Subcutaneous abdominal adipose tissue (tissue), 5 donors: ENCODE measurements around the gene FARS2.

ENCODE experiments used
- H3K27ac ChIP-seq: one replicate; pipeline ENCODE4 v1.7.0; 2013; ENCODE audit warnings: low read depth, mild to moderate bottlenecking, inconsistent platforms, low read length, moderate library complexity
- H3K27me3 ChIP-seq, 5 donors: one replicate each; pipeline ENCODE4 v1.7.0; 2013; ENCODE audit warnings: low read length in 5 of 5, inconsistent platforms in 1 of 5; ENCODE audit not compliant: control insufficient read depth in 5 of 5, insufficient read depth in 4 of 5
- H3K36me3 ChIP-seq, 5 donors: one replicate each; pipeline ENCODE4 v1.7.0; 2013; ENCODE audit warnings: low read length in 5 of 5; ENCODE audit not compliant: control insufficient read depth in 5 of 5, insufficient read depth in 5 of 5
- H3K4me1 ChIP-seq, 5 donors: one replicate each; pipeline ENCODE4 v1.7.0; 2013; ENCODE audit warnings: low read length in 5 of 5, mild to moderate bottlenecking in 3 of 5, moderate library complexity in 1 of 5; ENCODE audit not compliant: control insufficient read depth in 5 of 5, insufficient read depth in 5 of 5
- H3K4me3 ChIP-seq, 5 donors: one replicate each; pipeline ENCODE4 v1.7.0; 2013; ENCODE audit warnings: low read length in 5 of 5, low read depth in 1 of 5
- H3K9ac ChIP-seq, 5 donors: one replicate each; pipeline ENCODE4 v1.7.0; 2013; ENCODE audit warnings: low read length in 5 of 5, mild to moderate bottlenecking in 4 of 5, moderate library complexity in 3 of 5
- H3K9me3 ChIP-seq, 5 donors: one replicate each; pipeline ENCODE4 v1.7.0; 2013; ENCODE audit warnings: low read length in 5 of 5; ENCODE audit not compliant: control insufficient read depth in 5 of 5
- donor health status: healthy.
- donor health status: healthy.
- donor health status: healthy.
- donor health status: healthy.
- donor health status: healthy.

FARS2 gene

DNA sequence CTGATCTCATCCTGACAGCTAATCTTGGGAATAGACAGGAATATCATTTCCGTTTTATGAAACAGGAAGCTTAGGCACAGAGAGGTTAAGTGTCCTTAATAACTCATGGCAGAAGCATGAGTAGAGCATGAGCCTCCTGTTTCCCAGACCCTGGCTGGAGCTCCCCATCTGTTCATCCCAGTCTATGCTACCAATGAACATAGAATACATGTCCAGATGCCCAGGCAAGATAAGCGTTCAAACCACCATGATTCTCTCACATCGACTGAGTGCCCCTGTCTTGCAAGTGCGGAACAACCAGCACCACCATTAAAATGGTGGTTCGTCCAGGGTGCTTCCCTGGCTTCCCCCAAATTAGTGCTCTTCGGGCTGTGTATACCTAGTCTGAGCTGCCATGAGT, 217.1 kb downstream of the FARS2 start:
- Histone ChIP-seq H3K36me3 (no peaks in the 10 kb centered on the region), H3K4me3 (no peak overlapping the region), H3K4me1 (peaks cover 0 to 8% (median 6%) of the 10 kb centered on the region in 5 donors), H3K27me3 (no peaks in the 10 kb centered on the region), H3K9me3 (no peaks in the 10 kb centered on the region), H3K9ac (no peak overlapping the region), H3K27ac (no peak overlapping the region)

DNA sequence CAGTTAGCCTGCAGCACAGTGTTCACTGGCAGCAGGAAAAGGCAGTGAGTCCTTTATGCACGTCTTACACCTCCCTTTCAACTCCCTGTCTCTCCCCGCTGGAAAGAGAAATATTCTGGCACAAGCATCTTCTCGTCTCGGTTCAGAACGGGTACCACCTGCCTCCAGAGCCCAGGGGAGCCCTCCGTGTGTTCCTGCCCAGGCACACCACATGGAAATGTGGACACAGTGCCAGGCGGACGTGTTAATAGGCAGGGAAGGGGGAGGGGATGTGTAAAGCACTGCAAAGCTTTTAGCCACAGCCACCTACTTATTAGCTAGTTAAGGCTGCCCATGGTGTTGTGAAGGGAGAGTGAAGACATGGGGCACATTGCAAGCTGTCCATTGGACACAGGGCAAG, 219.7 kb downstream of the FARS2 start:
- no peak overlapping the region for H3K9ac ChIP-seq
- no peaks in the 10 kb centered on the region for H3K27me3 ChIP-seq
- H3K36me3 ChIP-seq = no peaks in the 10 kb centered on the region
- H3K4me3 ChIP-seq = peak overlapping the region in 4 of 5 donors; percentile 6 to 50 (median 41)
- H3K9me3 ChIP-seq = no peaks in the 10 kb centered on the region
- H3K4me1 ChIP-seq = peaks cover 0 to 8% (median 6%) of the 10 kb centered on the region in 5 donors
- no peak overlapping the region for H3K27ac ChIP-seq

DNA sequence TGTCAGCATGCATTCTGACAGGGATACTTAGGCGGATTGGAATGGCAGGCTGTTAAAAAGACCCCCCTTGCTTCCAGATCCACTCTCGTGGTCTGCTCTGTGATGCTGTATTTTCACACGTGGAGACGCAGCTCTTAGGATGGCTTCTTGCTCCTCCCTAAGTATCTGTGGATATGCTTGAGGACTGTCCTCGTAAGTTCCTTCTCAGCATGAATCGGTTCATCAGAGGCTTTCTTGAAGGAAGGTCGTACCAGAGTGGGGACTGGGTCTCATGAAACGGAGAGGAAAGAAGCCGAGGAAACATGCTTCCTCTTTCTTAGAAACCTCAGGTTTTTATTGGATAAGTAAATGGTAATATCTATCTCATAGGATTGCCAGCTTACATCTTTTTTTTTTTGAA, 220.4 kb downstream of the FARS2 start:
- no peak overlapping the region for H3K27ac ChIP-seq
- H3K9me3 ChIP-seq = no peaks in the 10 kb centered on the region
- H3K9ac ChIP-seq = no peak overlapping the region
- H3K4me1 ChIP-seq = peaks cover 0 to 8% (median 6%) of the 10 kb centered on the region in 5 donors
- no peaks in the 10 kb centered on the region for H3K36me3 ChIP-seq
- no peaks in the 10 kb centered on the region for H3K27me3 ChIP-seq
- H3K4me3 ChIP-seq = no peak overlapping the region

DNA sequence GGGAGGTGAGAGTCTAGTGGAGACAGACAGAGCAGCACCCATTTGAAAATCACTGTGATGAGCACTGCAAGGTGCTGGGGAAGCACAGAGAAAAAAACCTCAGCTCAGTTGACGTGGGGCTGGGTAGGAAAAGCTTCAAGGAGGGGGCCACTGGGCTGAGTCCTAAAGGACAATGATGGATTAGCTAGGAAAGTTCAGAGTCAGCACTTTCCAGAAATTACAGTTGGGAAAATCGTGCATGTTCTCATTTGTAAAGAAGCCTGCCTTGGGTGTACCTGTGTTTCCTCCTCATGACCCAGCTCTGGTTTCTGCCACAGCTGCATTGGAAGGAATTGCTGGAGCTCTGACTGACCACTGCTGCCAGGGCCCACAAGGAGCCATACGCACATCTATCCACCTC, 221.3 kb downstream of the FARS2 start:
- no peak overlapping the region for H3K9ac ChIP-seq
- H3K36me3 ChIP-seq = peaks cover 0 to 8% (median 5%) of the 10 kb centered on the region in 5 donors
- H3K9me3 ChIP-seq = no peaks in the 10 kb centered on the region
- H3K4me1 ChIP-seq = peaks cover 0 to 8% (median 6%) of the 10 kb centered on the region in 5 donors
- H3K27ac ChIP-seq = no peak overlapping the region
- no peaks in the 10 kb centered on the region for H3K27me3 ChIP-seq
- no peak overlapping the region for H3K4me3 ChIP-seq

DNA sequence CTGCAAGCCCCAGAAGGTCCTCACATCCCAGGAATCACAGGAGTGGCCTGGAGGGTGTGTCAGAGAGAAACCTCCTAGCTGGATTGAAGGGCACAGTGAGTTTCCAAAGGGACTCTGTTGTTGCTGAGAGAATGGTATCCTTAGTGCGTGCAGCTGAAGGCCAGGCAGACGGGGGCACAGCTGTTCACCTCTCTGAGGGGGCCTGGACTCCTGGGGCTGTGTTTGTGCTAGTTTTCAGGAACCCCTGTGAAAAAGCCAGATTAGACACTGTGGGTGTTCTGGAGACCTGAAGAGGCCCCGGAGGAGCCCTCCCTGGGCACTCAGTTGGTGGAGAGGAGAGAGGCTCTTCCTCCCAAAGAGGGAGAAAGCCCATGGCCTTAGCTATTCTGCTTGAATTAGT, 223.4 kb downstream of the FARS2 start:
- no peaks in the 10 kb centered on the region for H3K9me3 ChIP-seq
- peaks cover 0 to 11% (median 5%) of the 10 kb centered on the region in 5 donors for H3K36me3 ChIP-seq
- no peak overlapping the region for H3K4me3 ChIP-seq
- no peak overlapping the region for H3K9ac ChIP-seq
- H3K27ac ChIP-seq = no peak overlapping the region
- peaks cover 0 to 8% (median 6%) of the 10 kb centered on the region in 5 donors for H3K4me1 ChIP-seq
- H3K27me3 ChIP-seq = no peaks in the 10 kb centered on the region

DNA sequence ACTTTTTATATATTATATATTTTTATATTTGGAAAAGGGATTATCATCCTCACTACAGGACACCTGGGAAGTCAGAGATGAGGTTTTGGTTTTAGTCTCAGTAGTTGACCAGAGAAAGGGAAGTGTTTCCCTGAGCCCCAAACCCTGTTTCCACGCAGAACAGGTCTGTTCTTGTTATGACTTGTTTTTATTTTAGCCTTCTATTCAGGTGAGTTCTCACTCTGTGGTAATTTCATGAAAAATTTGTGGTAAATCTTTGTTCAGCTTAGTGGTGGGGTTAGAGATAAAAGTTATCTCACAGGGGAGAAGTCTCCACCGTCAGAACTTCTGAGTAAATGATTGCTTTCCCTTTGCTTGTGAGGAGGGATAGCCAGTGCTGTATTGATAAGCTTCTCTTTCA, 224.9 kb downstream of the FARS2 start:
- Histone ChIP-seq H3K9ac (no peak overlapping the region), H3K27me3 (no peaks in the 10 kb centered on the region), H3K4me1 (peaks cover 0 to 1% (median 0%) of the 10 kb centered on the region in 5 donors), H3K9me3 (no peaks in the 10 kb centered on the region), H3K27ac (no peak overlapping the region), H3K36me3 (peaks cover 0 to 11% (median 5%) of the 10 kb centered on the region in 5 donors), H3K4me3 (no peak overlapping the region)

DNA sequence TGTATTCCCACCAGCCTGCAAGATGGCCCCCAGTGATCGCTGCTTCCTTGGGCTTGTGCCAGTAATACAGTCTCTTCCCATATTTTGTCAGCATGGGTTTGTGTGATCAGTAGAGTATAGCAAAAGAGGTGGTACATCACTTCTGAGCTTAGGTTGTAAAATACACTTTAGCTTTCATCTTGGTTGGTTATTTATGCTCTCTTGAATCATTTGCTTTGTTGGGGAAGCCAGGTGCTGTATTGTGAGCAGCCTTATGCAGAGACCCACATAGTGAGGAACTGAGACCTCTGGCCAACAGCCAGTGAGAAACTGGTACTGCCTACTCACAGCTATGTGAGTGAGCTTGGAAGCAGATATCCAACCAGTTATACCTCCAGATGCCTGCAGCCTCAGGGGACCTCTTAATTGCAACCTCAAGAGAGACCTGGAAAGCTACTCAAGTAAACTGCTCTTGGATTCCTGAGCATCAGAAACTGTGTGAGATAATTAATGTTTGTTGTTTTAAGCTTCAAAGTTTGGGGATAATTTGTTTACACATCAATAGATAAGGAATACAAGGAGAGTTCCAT, 229.3 kb downstream of the FARS2 start:
- no peak overlapping the region for H3K4me3 ChIP-seq
- peaks cover 0 to 11% (median 5%) of the 10 kb centered on the region in 5 donors for H3K36me3 ChIP-seq
- no peaks in the 10 kb centered on the region for H3K4me1 ChIP-seq
- H3K9ac ChIP-seq = no peak overlapping the region
- H3K27me3 ChIP-seq = no peaks in the 10 kb centered on the region
- H3K9me3 ChIP-seq = no peaks in the 10 kb centered on the region
- no peak overlapping the region for H3K27ac ChIP-seq

DNA sequence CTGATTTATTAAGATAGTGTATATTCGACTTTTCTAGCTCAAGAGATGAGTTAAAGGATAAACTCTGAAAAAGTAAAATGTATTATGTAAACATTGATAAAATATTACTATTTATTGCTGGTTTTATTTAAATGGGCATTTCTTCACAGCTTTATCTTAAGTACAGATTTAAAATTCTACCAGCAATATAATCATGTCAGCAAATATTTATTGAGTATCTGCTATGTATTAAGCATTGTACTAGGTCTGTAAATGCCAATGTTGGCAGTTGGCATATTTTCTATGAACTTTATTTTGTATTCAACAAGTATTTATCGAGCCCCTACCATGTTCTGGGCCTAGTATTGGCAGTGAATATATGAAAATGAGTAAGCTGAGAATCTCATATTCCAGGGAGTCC, 231.0 kb downstream of the FARS2 start:
- no peak overlapping the region for H3K4me3 ChIP-seq
- no peaks in the 10 kb centered on the region for H3K4me1 ChIP-seq
- H3K9ac ChIP-seq = no peak overlapping the region
- peaks cover 0 to 6% (median 1%) of the 10 kb centered on the region in 5 donors for H3K36me3 ChIP-seq
- no peaks in the 10 kb centered on the region for H3K9me3 ChIP-seq
- no peaks in the 10 kb centered on the region for H3K27me3 ChIP-seq
- no peak overlapping the region for H3K27ac ChIP-seq

DNA sequence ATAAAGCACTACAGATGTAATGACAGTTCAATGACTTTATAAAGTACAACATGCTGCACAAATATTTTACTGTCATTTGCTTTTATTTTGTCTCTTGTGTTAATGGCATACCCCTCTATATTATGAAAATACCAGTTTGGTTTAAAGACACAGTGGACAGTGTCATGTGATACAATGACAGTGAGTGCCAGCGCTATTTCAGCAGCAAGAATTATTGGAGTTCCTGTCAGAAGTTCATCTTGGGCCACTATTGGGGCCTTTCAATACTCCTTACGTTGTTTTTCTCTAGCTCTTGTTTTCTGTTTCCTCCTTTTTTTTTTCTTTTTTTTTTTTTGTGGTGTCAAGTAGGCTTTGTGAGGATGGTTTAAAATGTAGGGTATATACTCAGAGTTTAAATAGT, 232.5 kb downstream of the FARS2 start:
- no peaks in the 10 kb centered on the region for H3K36me3 ChIP-seq
- H3K4me1 ChIP-seq = peaks cover 0 to 8% (median 0%) of the 10 kb centered on the region in 5 donors
- no peak overlapping the region for H3K27ac ChIP-seq
- no peaks in the 10 kb centered on the region for H3K27me3 ChIP-seq
- H3K4me3 ChIP-seq = no peak overlapping the region
- H3K9me3 ChIP-seq = no peaks in the 10 kb centered on the region
- H3K9ac ChIP-seq = no peak overlapping the region

DNA sequence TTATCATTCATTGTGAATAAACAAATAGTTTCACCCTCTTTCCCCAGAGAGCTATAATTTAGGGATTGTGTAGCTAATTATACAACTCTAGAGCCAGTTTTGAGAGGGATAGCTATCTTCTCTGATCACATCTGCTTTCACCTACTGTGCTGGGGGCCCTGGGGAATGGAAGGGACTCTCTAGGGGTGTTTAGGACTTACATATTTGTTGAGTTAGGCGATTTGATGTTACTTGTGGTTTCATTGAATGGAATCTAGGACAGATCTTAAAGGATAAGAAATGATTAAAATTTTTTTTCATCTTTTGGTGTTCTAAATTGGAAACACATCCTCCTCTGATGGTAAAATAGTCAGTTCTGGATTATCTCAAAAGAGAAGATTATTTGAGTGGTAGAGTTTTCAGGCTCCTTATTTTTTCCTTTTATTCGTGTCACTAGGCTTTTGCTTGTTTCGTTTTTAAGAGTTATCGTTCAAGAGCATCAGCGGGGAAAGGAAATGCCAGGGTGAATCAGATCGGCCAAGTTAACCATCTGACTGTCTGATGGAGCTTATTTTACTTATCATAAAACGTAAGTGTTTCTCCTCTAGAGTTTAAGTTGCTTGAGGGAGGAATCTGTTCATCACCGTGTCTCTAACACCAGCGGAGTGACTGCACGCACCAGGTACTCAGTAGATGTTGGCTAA, 236.7 kb downstream of the FARS2 start:
- no peaks in the 10 kb centered on the region for H3K27me3 ChIP-seq
- peaks cover 0 to 14% (median 5%) of the 10 kb centered on the region in 5 donors for H3K4me1 ChIP-seq
- no peaks in the 10 kb centered on the region for H3K36me3 ChIP-seq
- H3K9me3 ChIP-seq = no peaks in the 10 kb centered on the region
- H3K27ac ChIP-seq = peak overlapping the region; percentile 25
- H3K4me3 ChIP-seq = peak overlapping the region in 2 of 5 donors; percentile 17 to 20
- H3K9ac ChIP-seq = no peak overlapping the region
